ENCODE measurements around the gene OLA1. TPM values are rescaled to one million over a fixed set of nuclear protein-coding genes. Genes with fewer than 3 reads are reported as not detected.
A peak's percentile ranks its signal among the peaks of the same experiment; 100 is the strongest.

The OLA1 gene
- total and polyA plus RNA-seq, 2 of the 13 experiments (the other 11 are each of a cell fraction or from before 2014, with no cell fraction given): 153 to 241 TPM

DNA sequence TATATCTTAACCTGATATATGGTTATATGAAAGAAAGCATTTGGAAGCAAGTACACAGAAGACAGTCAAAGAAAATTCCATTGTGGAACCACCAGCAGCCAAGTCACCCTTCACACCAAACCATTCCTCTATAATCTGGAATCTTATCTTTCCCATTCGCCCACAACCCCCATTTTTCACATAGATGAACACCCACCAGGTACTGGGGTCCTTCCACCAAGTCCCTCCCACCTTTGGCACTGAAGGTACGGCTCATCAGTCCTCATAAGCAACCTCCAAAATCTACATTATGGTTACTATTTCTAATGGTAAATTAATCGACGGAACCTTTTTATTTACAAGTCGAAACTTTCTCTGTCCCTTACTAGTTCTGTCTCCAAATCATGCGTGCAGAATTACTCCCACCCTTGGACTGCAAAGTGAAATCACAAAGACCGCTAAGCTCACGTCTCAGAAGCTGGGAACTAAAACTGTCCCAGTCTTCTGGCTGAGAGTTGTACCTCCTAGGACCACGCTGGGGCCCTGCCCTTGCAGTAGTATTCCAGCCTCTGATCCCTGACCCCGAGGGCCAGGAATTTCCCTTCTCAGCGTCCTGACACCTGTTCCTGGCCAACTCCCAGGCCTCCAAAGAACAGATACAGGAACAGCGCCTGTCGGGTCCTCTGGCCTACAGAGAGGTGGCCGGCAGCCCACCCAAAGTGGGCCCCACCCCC lies 702 bp downstream of the OLA1 start (continued):
- TF ChIP-seq, protein P1, sequence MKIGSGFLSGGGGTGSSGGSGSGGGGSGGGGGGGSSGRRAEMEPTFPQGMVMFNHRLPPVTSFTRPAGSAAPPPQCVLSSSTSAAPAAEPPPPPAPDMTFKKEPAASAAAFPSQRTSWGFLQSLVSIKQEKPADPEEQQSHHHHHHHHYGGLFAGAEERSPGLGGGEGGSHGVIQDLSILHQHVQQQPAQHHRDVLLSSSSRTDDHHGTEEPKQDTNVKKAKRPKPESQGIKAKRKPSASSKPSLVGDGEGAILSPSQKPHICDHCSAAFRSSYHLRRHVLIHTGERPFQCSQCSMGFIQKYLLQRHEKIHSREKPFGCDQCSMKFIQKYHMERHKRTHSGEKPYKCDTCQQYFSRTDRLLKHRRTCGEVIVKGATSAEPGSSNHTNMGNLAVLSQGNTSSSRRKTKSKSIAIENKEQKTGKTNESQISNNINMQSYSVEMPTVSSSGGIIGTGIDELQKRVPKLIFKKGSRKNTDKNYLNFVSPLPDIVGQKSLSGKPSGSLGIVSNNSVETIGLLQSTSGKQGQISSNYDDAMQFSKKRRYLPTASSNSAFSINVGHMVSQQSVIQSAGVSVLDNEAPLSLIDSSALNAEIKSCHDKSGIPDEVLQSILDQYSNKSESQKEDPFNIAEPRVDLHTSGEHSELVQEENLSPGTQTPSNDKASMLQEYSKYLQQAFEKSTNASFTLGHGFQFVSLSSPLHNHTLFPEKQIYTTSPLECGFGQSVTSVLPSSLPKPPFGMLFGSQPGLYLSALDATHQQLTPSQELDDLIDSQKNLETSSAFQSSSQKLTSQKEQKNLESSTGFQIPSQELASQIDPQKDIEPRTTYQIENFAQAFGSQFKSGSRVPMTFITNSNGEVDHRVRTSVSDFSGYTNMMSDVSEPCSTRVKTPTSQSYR (CRISPR knock-in tag; IDR thresholded peaks at IDR 0.05; ENCODE audit: borderline replicate concordance): peak; percentile 6; the same call in 1 of the 2 replicates
- no peak for TF ChIP-seq BHLHE40 (IDR thresholded peaks at IDR 0.05; ENCODE audit: low read length)
- TF ChIP-seq, protein P2, sequence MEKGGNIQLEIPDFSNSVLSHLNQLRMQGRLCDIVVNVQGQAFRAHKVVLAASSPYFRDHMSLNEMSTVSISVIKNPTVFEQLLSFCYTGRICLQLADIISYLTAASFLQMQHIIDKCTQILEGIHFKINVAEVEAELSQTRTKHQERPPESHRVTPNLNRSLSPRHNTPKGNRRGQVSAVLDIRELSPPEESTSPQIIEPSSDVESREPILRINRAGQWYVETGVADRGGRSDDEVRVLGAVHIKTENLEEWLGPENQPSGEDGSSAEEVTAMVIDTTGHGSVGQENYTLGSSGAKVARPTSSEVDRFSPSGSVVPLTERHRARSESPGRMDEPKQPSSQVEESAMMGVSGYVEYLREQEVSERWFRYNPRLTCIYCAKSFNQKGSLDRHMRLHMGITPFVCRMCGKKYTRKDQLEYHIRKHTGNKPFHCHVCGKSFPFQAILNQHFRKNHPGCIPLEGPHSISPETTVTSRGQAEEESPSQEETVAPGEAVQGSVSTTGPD (CRISPR knock-in tag; IDR thresholded peaks at IDR 0.05): peak; percentile 56; the same call in 1 of the 2 replicates
- TF ChIP-seq DDIT3 (CRISPR knock-in tag; IDR thresholded peaks at IDR 0.05): no peak
- 0 out of 2 replicates have a peak, but pooled peaks have one; percentile 52 for TF ChIP-seq DMTF1 (CRISPR knock-in tag; IDR thresholded peaks at IDR 0.05)
- 0 out of 2 replicates have a peak, but pooled peaks have one; percentile 29 for TF ChIP-seq ZNF7 (CRISPR knock-in tag; IDR thresholded peaks at IDR 0.05)
- no peak for TF ChIP-seq ZNF326 (CRISPR knock-in tag; IDR thresholded peaks at IDR 0.05; ENCODE audit: borderline replicate concordance)
- TF ChIP-seq, protein P3, sequence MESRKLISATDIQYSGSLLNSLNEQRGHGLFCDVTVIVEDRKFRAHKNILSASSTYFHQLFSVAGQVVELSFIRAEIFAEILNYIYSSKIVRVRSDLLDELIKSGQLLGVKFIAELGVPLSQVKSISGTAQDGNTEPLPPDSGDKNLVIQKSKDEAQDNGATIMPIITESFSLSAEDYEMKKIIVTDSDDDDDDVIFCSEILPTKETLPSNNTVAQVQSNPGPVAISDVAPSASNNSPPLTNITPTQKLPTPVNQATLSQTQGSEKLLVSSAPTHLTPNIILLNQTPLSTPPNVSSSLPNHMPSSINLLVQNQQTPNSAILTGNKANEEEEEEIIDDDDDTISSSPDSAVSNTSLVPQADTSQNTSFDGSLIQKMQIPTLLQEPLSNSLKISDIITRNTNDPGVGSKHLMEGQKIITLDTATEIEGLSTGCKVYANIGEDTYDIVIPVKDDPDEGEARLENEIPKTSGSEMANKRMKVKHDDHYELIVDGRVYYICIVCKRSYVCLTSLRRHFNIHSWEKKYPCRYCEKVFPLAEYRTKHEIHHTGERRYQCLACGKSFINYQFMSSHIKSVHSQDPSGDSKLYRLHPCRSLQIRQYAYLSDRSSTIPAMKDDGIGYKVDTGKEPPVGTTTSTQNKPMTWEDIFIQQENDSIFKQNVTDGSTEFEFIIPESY (CRISPR knock-in tag; IDR thresholded peaks at IDR 0.05): no peak
- no peak for TF ChIP-seq ZNF616 (CRISPR knock-in tag; IDR thresholded peaks at IDR 0.05; ENCODE audit: low read depth)
- TF ChIP-seq ZBTB21 (CRISPR knock-in tag; IDR thresholded peaks at IDR 0.05): no peak
- no peak for TF ChIP-seq BATF2 (CRISPR knock-in tag; IDR thresholded peaks at IDR 0.05)
- TF ChIP-seq, protein P4, sequence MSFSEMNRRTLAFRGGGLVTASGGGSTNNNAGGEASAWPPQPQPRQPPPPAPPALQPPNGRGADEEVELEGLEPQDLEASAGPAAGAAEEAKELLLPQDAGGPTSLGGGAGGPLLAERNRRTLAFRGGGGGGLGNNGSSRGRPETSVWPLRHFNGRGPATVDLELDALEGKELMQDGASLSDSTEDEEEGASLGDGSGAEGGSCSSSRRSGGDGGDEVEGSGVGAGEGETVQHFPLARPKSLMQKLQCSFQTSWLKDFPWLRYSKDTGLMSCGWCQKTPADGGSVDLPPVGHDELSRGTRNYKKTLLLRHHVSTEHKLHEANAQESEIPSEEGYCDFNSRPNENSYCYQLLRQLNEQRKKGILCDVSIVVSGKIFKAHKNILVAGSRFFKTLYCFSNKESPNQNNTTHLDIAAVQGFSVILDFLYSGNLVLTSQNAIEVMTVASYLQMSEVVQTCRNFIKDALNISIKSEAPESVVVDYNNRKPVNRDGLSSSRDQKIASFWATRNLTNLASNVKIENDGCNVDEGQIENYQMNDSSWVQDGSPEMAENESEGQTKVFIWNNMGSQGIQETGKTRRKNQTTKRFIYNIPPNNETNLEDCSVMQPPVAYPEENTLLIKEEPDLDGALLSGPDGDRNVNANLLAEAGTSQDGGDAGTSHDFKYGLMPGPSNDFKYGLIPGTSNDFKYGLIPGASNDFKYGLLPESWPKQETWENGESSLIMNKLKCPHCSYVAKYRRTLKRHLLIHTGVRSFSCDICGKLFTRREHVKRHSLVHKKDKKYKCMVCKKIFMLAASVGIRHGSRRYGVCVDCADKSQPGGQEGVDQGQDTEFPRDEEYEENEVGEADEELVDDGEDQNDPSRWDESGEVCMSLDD (CRISPR knock-in tag; IDR thresholded peaks at IDR 0.05; ENCODE audit: borderline replicate concordance): no peak
- no peak for TF ChIP-seq MBD4 (IDR thresholded peaks at IDR 0.05; ENCODE audit: borderline replicate concordance, low read length)
- TF ChIP-seq ZNF292 (CRISPR knock-in tag; IDR thresholded peaks at IDR 0.05; ENCODE audit: borderline replicate concordance, low read depth): 0 out of 2 replicates have a peak, but pooled peaks have one; percentile 68
- no peak for TF ChIP-seq SP1 (IDR thresholded peaks at IDR 0.05)
- no peak for TF ChIP-seq SP1 (CRISPR knock-in tag; IDR thresholded peaks at IDR 0.05)

Measured in HepG2 (cell line).